HepG2 (cell line): ENCODE results near the gene ZMYND8. TPM values are rescaled to one million over a fixed set of nuclear protein-coding genes. Genes with fewer than 3 reads are reported as not detected.
A peak's percentile ranks its signal among the peaks of the same experiment; 100 is the strongest.

ENCODE experiments used
- FOXO4 ChIP-seq: sonication (generic); formaldehyde crosslinking; conservative IDR thresholded peaks from 2 replicates; pipeline ENCODE4 v1.8.1; 2023; ENCODE audit warnings: missing genetic modification reagents
- FUBP1 ChIP-seq: sonication (generic); formaldehyde crosslinking; IDR thresholded peaks from 2 replicates; pipeline ENCODE4 v1.5.1; 2020; ENCODE audit warnings: missing genetic modification reagents, mild to moderate bottlenecking, borderline replicate concordance
- GMEB1 ChIP-seq: sonication (generic); formaldehyde crosslinking; IDR thresholded peaks from 2 replicates; pipeline ENCODE4 v1.5.1; 2020; ENCODE audit warnings: missing genetic modification reagents, mild to moderate bottlenecking, borderline replicate concordance
- MTA1 ChIP-seq: sonication (generic); formaldehyde crosslinking; IDR thresholded peaks from 2 replicates; pipeline ENCODE4 v1.4.0; 2020; ENCODE audit warnings: missing genetic modification reagents, mild to moderate bottlenecking, borderline replicate concordance
- NFKB2 ChIP-seq: sonication (generic); formaldehyde crosslinking; IDR thresholded peaks from 2 replicates; pipeline ENCODE4 v1.4.0; 2020; ENCODE audit warnings: missing genetic modification reagents, borderline replicate concordance
- U2AF1 ChIP-seq: fragments of 200-400 bp; formaldehyde crosslinking; optimal IDR thresholded peaks from 2 replicates; pipeline ENCODE3; 2017; ENCODE audit warnings: mild to moderate bottlenecking, low read depth, low read length
- ZBTB7A ChIP-seq: sonication (generic); formaldehyde crosslinking; IDR thresholded peaks from 2 replicates; pipeline ENCODE4 v1.8.0; 2022; ENCODE audit warnings: mild to moderate bottlenecking, missing genetic modification reagents
- ZGPAT ChIP-seq: IDR thresholded peaks from 2 replicates; pipeline ENCODE4 v1.6.1; 2016; ENCODE audit warnings: mild to moderate bottlenecking
- ZNF292 ChIP-seq: sonication (generic); formaldehyde crosslinking; IDR thresholded peaks from 2 replicates; pipeline ENCODE4 v1.8.1; 2022; ENCODE audit warnings: mild to moderate bottlenecking, low read depth, missing genetic modification reagents, borderline replicate concordance
- ZNF33B ChIP-seq: sonication (generic); formaldehyde crosslinking; IDR thresholded peaks from 2 replicates; pipeline ENCODE4 v1.5.1; 2020; ENCODE audit warnings: mild to moderate bottlenecking, missing genetic modification reagents
- ZNF512B ChIP-seq: sonication (generic); formaldehyde crosslinking; IDR thresholded peaks from 2 replicates; pipeline ENCODE4 v1.5.1; 2020; ENCODE audit warnings: missing genetic modification reagents, mild to moderate bottlenecking, borderline replicate concordance
- ZNF703 ChIP-seq: sonication (generic); formaldehyde crosslinking; IDR thresholded peaks from 2 replicates; pipeline ENCODE4 v1.5.1; 2020; ENCODE audit warnings: missing genetic modification reagents, mild to moderate bottlenecking, moderate library complexity, borderline replicate concordance
- ZNF770 ChIP-seq: sonication (generic); formaldehyde crosslinking; IDR thresholded peaks from 2 replicates; pipeline ENCODE4 v1.5.0; 2020; ENCODE audit warnings: mild to moderate bottlenecking, missing genetic modification reagents
- ZNF792 ChIP-seq: IDR thresholded peaks from 2 replicates; pipeline ENCODE4 v1.6.1; 2016
- polyA plus RNA-seq, 8 experiments: library from polyadenylated mRNA; depleted of rRNA in 3 of 8; stranded (reverse) in 7 of 8; unstranded in 1 of 8; fragments of >200 nt; fragmentation: Illumina TruSeq in 4 of 8; extraction: Trizol in 4 of 8; gene quantifications; 2 replicates each; pipeline versions ENCODE4 v1.2.1 to v1.2.3, GENCODE V29; 2011 to 2016; ENCODE audit warnings: low read depth in 4 of 8, missing spikeins in 1 of 8, mixed read lengths in 1 of 8; ENCODE audit not compliant: insufficient read depth in 1 of 8
- total RNA-seq, 5 experiments: library from RNA; depleted of rRNA; stranded (reverse); fragments of >200 nt; fragmentation: Illumina TruSeq; extraction: Trizol; gene quantifications; 2 replicates each; pipeline ENCODE4 v1.2.3, GENCODE V29; 2016; ENCODE audit warnings: low read depth in 1 of 5

The ZMYND8 gene
- total and polyA plus RNA-seq, 2 of the 13 experiments (the other 11 are each of a cell fraction or from before 2014, with no cell fraction given): 53.9 to 84.7 TPM

GRCh38 chr20:47202733-47203667, 153.5 kb downstream of the ZMYND8 start (continued):
- TF ChIP-seq ZNF512B (CRISPR knock-in tag) (0 out of 2 replicates have a peak, but pooled peaks have one; percentile 30), ZGPAT (CRISPR knock-in tag) (peak; percentile 74; the same call in 1 of the 2 replicates), ZNF792 (CRISPR knock-in tag) (peak; percentile 54; the same call in 1 of the 2 replicates), FOXO4 (CRISPR knock-in tag) (0 out of 2 replicates have a peak, but pooled peaks have one; percentile 89), ZNF292 (CRISPR knock-in tag) (peak; percentile 84), FUBP1 (peak; percentile 89; the same call in 1 of the 2 replicates), ZBTB7A (CRISPR knock-in tag) (no peak), GMEB1 (CRISPR knock-in tag) (peak; percentile 56; the same call in 1 of the 2 replicates), ZNF33B (CRISPR knock-in tag) (0 out of 2 replicates have a peak, but pooled peaks have one; percentile 76), ZNF770 (peak; percentile 52; the same call in 1 of the 2 replicates), U2AF1 (no peak), ZNF703 (no peak), NFKB2 (CRISPR knock-in tag) (peak; percentile 47; the same call in 1 of the 2 replicates), MTA1 (CRISPR knock-in tag) (peak; percentile 21; the same call in 1 of the 2 replicates)
